ACHN (cell line): Measurements from ENCODE around the gene KRT24.
A peak's percentile ranks its signal among the peaks of the same experiment; 100 is the strongest.

Experiments used
- DNase-seq: peaks from one replicate; pipeline ENCODE4 v3.0.0-alpha.2; 2015
- in situ Hi-C: cut with HindIII; loops from 2 replicates; pipeline ENCODE4 v1.10.0; 2017; ENCODE audit warnings: low sequenced_read_pairs, low pct_ligation_motif_present, low pct_unique_long_range_greater_than_20kb

KRT24 gene

GRCh38 chr17:40697297-40697696, 6.3 kb downstream of the KRT24 start:
- no peak for DNase-seq
- in situ Hi-C loops: no loop called here

- in situ Hi-C loops: no loop called here
- DNase-seq: no peak
Observed at GRCh38 chr17:40696651-40697072, 6.9 kb downstream of the KRT24 start.

- in situ Hi-C loops: no loop called here
- DNase-seq: peak; percentile 33
Observed at GRCh38 chr17:40695874-40696472, 7.6 kb downstream of the KRT24 start.

- DNase-seq: no peak
- in situ Hi-C loops: no loop called here
Observed at GRCh38 chr17:40694584-40694983, 9.0 kb downstream of the KRT24 start.

GRCh38 chr17:40687106-40687505, 16.4 kb downstream of the KRT24 start:
- no peak for DNase-seq
- in situ Hi-C loops: no loop called here

- in situ Hi-C loops: no loop called here
- DNase-seq: no peak
Observed at GRCh38 chr17:40686192-40686591, 17.4 kb downstream of the KRT24 start.

GRCh38 chr17:40680998-40681397, 22.6 kb downstream of the KRT24 start:
- DNase-seq: no peak
- in situ Hi-C loops: no loop called here

GRCh38 chr17:40679523-40679907, 24.0 kb downstream of the KRT24 start:
- DNase-seq: no peak
- in situ Hi-C loops: no loop called here

- in situ Hi-C loops: no loop called here
- DNase-seq: peak; percentile 31
Observed at GRCh38 chr17:40678902-40679522, 24.5 kb downstream of the KRT24 start.

- in situ Hi-C loops: no loop called here
- no peak for DNase-seq
Observed at GRCh38 chr17:40675905-40676304, 27.6 kb downstream of the KRT24 start.

- no peak for DNase-seq
- in situ Hi-C loops: no loop called here
Observed at GRCh38 chr17:40672654-40673053, 30.9 kb downstream of the KRT24 start.

GRCh38 chr17:40671282-40671681, 32.3 kb downstream of the KRT24 start:
- in situ Hi-C loops: no loop called here
- DNase-seq: no peak

- peak; percentile 60 for DNase-seq
- in situ Hi-C loops: no loop called here
Observed at GRCh38 chr17:40666331-40666730, 37.2 kb downstream of the KRT24 start.

GRCh38 chr17:40664582-40665333, 38.8 kb downstream of the KRT24 start, which contains the start of gene KRT222:
Gene KRT222 (minus strand): TSS chr17:40665177. CDS start chr17:40665099, 78 bp downstream.
- DNase-seq: peak; percentile 54
- in situ Hi-C loops: no loop called here

GRCh38 chr17:40663252-40663651, 40.3 kb downstream of the KRT24 start:
- in situ Hi-C loops: no loop called here
- DNase-seq: peak; percentile 57

- in situ Hi-C loops: no loop called here
- DNase-seq: no peak
Observed at GRCh38 chr17:40659911-40660310, 43.6 kb downstream of the KRT24 start.

- no peak for DNase-seq
- in situ Hi-C loops: no loop called here
Observed at GRCh38 chr17:40658396-40658795, 45.2 kb downstream of the KRT24 start.

GRCh38 chr17:40651939-40652338, 51.6 kb downstream of the KRT24 start:
- in situ Hi-C loops: no loop called here
- DNase-seq: no peak

GRCh38 chr17:40648384-40648968, 55.1 kb downstream of the KRT24 start:
- in situ Hi-C loops: no loop called here
- DNase-seq: peak; percentile 13
